Heart left ventricle (tissue), 16 donors: ENCODE measurements around the gene FIBP. TPM values are rescaled to one million over a fixed set of nuclear protein-coding genes. Genes with fewer than 3 reads are reported as not detected.
A peak's percentile ranks its signal among the peaks of the same experiment; 100 is the strongest.

Source experiments
- ATAC-seq, 4 donors: fragments of 200-7000 bp; cut with Tn5 transposase; one replicate each; pipeline ENCODE4 v1.9.1; 2020 to 2022; ENCODE audit warnings: moderate library complexity in 4 of 4, mild to moderate bottlenecking in 3 of 4, moderate number of reproducible peaks in 1 of 4
- DNase-seq, 5 donors: peaks; one replicate each; pipeline ENCODE4 v3.0.0-alpha.2; 2020
- H3K27ac ChIP-seq, 12 donors: fragments of 200-600 bp; sonication (generic) in 4 of 12; one replicate each; pipeline versions ENCODE4 v1.5.0 to v1.8.0; 2016 to 2022; ENCODE audit warnings: mild to moderate bottlenecking in 2 of 12
- H3K27me3 ChIP-seq, 9 donors: fragments of 200-600 bp; sonication (generic) in 2 of 9; one replicate each; pipeline versions ENCODE4 v1.5.1 to v1.8.0; 2016 to 2022; ENCODE audit warnings: mild to moderate bottlenecking in 3 of 9
- H3K36me3 ChIP-seq, 9 donors: fragments of 200-600 bp; sonication (generic) in 2 of 9; one replicate each; pipeline versions ENCODE4 v1.5.0 to v1.8.0; 2018 to 2022; ENCODE audit warnings: mild to moderate bottlenecking in 2 of 9
- H3K4me1 ChIP-seq, 12 donors: fragments of 200-600 bp; sonication (generic) in 4 of 12; one replicate each; pipeline versions ENCODE4 v1.5.0 to v1.8.0; 2016 to 2022; ENCODE audit warnings: mild to moderate bottlenecking in 3 of 12
- H3K4me3 ChIP-seq, 12 donors: fragments of 200-600 bp; sonication (generic) in 4 of 12; one replicate each; pipeline versions ENCODE4 v1.5.0 to v1.8.0; 2017 to 2022; ENCODE audit warnings: mild to moderate bottlenecking in 9 of 12, moderate library complexity in 4 of 12
- H3K9me3 ChIP-seq, 12 donors: fragments of 200-600 bp; sonication (generic) in 4 of 12; one replicate each; pipeline versions ENCODE4 v1.5.0 to v1.8.0; 2016 to 2022; ENCODE audit warnings: mild to moderate bottlenecking in 1 of 12
- POLR2A ChIP-seq, 2 donors: fragments of 450-650 bp; IDR thresholded peaks; one replicate each; pipeline ENCODE4 v1.6.1; 2017; ENCODE audit warnings: antibody characterized with exemption in 2 of 2, mild to moderate bottlenecking in 2 of 2, moderate library complexity in 2 of 2
- WGBS, 4 donors: extraction: QIAGEN DNeasy Blood & Tissue Kit in 2 of 4; methylation state at CpG; one replicate each; pipeline versions ENCODE4 v1.1.5 to v1.1.7; 2013 to 2018; 5-methylcytosine and 5-hydroxymethylcytosine counted together
- intact Hi-C, 10 donors: fragments of 100-400 bp; cut with DNase I; formaldehyde crosslinking; loops; one replicate each; pipeline versions ENCODE4 v1.11.1 to v1.14.2; 2022
- polyA plus RNA-seq, 2 donors: library from polyadenylated mRNA; stranded (reverse); fragments of 200-250 nt; gene quantifications; one replicate each; pipeline ENCODE4 v1.2.3, GENCODE V29; 2013
- total RNA-seq, 9 donors: library from RNA; depleted of rRNA in 2 of 9; stranded (reverse); fragments of >200 nt in 2 of 9; fragmentation: NEBNext Ultra II Directional in 3 of 9; extraction: Animal tissue kit (Norgen Biotek cat#: 25700) in 3 of 9; gene quantifications; one replicate each; pipeline versions ENCODE4 v1.1.0 to v1.2.4, GENCODE V29; 2016 to 2023
- TF ChIP-seq, protein P1 (sequence below), 12 donors: fragments of 200-600 bp; sonication (generic) in 4 of 12; IDR thresholded peaks; one replicate each; pipeline versions ENCODE4 v1.5.0 to v1.8.0; 2018 to 2022; ENCODE audit warnings: antibody characterized with exemption in 12 of 12, mild to moderate bottlenecking in 5 of 12
- donor health status: ischemic (EF 13 %, LVEDD 7.1; RV severe dilation, severe dysfunction).
- donor health status: healthy with polysubstance abuse.
- donor health status: DM: no; HTN: yes; CAD: no.
- donor health status: DM: no; HTN: no; CAD: no.
- donor health status: ischemic (EF 25% LVEDD 6.9; RV normal size, moderate dysfunction).
- donor health status: ischemic (EF 25% LVEDD 5.7; RV mildly dilated, moderate dysfunction).
- donor health status: healthy.
- donor health status: DM: yes; HTN: yes; CAD: no.
- donor health status: ischemic (EF 35%, LVEDD 5.7; RV mildly dilated, moderate dysfunction).
- donor health status: nonischemic (EF 11% LVEDD 7.7; RV severe dilation, severe dysfunction).
- donor health status: DM: yes; HTN: yes; CAD: no.
- donor health status: PGD.
- donor health status: ischemic (EF 29% LVEDD 5.4; RV normal size, mild dysfunction).
- donor health status: nonischemic (EF 23%, LVEDD 6.1; RV moderate dilation, normal function).

Gene FIBP
- total and polyA plus RNA-seq, 11 donors = 35.0 to 93.9 (median 57.3) TPM

DNA sequence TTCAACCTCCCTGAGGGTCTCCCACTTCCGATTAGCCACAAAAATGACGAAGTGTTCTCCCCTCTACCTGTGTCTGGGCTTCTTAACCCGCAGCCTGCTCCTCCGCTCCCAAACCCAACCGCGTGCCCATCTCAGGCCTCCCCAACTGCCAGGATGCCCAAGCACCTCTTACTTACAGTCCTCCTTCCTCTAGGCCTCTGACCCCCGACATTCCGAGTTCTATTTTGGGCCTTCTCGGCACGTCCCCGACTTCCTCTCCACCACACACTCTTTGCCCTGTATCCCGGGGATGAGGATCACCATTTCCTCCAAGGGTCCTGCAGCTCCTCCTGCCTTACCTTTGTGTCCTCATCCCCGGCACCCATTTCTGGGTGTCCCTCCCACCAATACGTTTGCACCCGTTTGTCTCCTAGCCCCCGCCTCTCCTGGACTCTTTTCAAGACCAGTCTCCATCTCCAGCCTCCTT, 28.4 kb downstream of the FIBP start:
- Histone ChIP-seq H3K27me3 (no peaks in the 10 kb centered on the region), H3K4me3 (peak overlapping the region; percentile 70 to 100 (median 82)), H3K27ac (peak overlapping the region; percentile 94 to 99 (median 98)), H3K36me3 (peaks cover 0 to 51% (median 48%) of the 10 kb centered on the region in 9 donors), H3K9me3 (no peaks in the 10 kb centered on the region), H3K4me1 (peaks cover 0 to 56% (median 32%) of the 10 kb centered on the region in 12 donors)
- 1 to 2% (median 1%) methylated on average over 16 of the region's 16 CpGs for WGBS, 4 donors
- intact Hi-C loops = loop anchor here in 6 of 10 donors (1.0 to 10.0 kb wide), 10 partner anchors 13 to 485 kb away; partner anchors contain the start of genes FIBP (in 4 of the 6), EFEMP2 (in 2 of the 6), B4GAT1 (in 1 of the 6) and BRMS1 (in 1 of the 6)
- DNase-seq = peak in 1 of 5 donors; percentile 55
- TF ChIP-seq, protein P1, sequence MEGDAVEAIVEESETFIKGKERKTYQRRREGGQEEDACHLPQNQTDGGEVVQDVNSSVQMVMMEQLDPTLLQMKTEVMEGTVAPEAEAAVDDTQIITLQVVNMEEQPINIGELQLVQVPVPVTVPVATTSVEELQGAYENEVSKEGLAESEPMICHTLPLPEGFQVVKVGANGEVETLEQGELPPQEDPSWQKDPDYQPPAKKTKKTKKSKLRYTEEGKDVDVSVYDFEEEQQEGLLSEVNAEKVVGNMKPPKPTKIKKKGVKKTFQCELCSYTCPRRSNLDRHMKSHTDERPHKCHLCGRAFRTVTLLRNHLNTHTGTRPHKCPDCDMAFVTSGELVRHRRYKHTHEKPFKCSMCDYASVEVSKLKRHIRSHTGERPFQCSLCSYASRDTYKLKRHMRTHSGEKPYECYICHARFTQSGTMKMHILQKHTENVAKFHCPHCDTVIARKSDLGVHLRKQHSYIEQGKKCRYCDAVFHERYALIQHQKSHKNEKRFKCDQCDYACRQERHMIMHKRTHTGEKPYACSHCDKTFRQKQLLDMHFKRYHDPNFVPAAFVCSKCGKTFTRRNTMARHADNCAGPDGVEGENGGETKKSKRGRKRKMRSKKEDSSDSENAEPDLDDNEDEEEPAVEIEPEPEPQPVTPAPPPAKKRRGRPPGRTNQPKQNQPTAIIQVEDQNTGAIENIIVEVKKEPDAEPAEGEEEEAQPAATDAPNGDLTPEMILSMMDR (IDR thresholded peaks at IDR 0.05) = no peak
- no peak for TF ChIP-seq POLR2A (IDR thresholded peaks at IDR 0.05)
- no peak for ATAC-seq

DNA sequence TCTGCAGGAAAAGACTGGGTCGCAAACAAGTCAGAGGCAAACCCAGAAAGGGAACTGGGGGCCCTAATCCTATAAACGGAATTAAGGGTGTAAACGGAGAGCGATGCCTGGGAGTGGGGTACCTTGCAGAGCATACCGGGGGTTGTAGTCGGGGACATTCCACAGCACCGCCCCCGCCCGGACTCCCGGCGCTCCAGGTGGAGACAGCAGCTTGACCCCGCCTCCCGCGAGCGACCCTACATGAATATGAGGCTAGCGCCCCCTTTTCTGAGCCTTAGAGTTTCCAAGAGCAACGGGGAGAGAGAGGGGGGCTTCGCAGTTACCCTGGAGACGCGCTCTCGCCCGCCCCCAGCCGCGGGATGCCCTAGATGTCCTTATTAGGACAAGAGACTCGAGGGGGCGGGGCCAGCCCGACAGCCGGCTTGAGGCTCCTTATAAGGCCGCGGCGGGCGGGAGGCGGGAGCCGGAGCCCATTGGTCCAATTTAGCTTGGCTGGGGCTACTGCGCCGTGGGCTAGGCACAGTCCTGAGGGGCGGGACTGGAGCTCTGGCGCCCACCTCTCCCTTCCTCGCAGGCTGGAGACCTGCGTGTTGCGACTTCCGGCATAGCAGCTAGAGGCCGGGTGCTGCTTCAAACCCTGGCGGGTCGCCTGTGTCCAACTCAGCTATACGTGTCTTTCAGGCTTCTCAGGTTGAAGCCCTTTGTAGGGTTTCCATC, 29.0 kb downstream of the FIBP start:
- peak; percentile 99 to 100 (median 99) for DNase-seq
- peak; percentile 82 to 98 for TF ChIP-seq POLR2A (IDR thresholded peaks at IDR 0.05)
- TF ChIP-seq, protein P1 (IDR thresholded peaks at IDR 0.05) = peak in 5 of 12 donors; percentile 7 to 42 (median 21)
- intact Hi-C loops = loop anchor here in 4 of 10 donors (1.0 to 10.0 kb wide), 6 partner anchors 14 to 406 kb away; partner anchors contain the start of genes EFEMP2 (in 2 of the 4), FIBP (in 2 of the 4), PCNX3 (in 1 of the 4) and RAB1B (in 1 of the 4)
- H3K9me3 ChIP-seq = no peaks in the 10 kb centered on the region
- H3K36me3 ChIP-seq = peaks cover 0 to 51% (median 48%) of the 10 kb centered on the region in 9 donors
- peak overlapping the region; percentile 74 to 100 (median 92) for H3K4me3 ChIP-seq
- peak; percentile 77 to 87 (median 83) for ATAC-seq
- H3K4me1 ChIP-seq = peaks cover 0 to 57% (median 32%) of the 10 kb centered on the region in 12 donors
- H3K27me3 ChIP-seq = no peaks in the 10 kb centered on the region
- peak overlapping the region; percentile 94 to 99 (median 98) for H3K27ac ChIP-seq
- WGBS, 4 donors = 0% methylated on average over 25 to 46 of the region's 46 CpGs

DNA sequence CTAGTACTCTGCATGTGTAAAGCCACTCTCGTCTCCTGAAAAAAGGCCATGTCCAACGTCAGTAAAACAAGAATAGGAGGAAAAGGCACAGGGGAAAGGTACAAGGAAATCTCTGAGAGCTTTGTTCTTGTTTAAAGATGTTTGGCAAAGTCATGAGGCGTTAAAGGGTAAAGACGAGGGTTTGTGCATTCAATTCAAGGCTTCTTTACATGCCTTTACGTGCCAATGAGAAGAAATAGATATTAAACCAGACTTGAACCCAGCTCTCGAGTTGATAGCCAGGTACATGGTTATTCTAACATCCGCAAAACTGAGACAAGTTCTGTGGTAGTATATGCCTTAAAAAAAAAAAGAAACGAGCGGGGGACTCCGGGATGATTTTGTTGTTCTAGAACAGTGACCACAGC, 29.6 kb downstream of the FIBP start:
- Histone ChIP-seq H3K27me3 (no peaks in the 10 kb centered on the region), H3K9me3 (no peaks in the 10 kb centered on the region), H3K27ac (peak overlapping the region; percentile 94 to 99 (median 98)), H3K36me3 (peaks cover 0 to 51% (median 48%) of the 10 kb centered on the region in 9 donors), H3K4me1 (peaks cover 0 to 57% (median 32%) of the 10 kb centered on the region in 12 donors), H3K4me3 (peak overlapping the region; percentile 32 to 100 (median 92))
- no peak for TF ChIP-seq POLR2A (IDR thresholded peaks at IDR 0.05)
- TF ChIP-seq, protein P1 (IDR thresholded peaks at IDR 0.05) = no peak
- no peak for ATAC-seq
- no peak for DNase-seq
- 0 to 1% (median 0%) methylated on average over 10 of the region's 10 CpGs for WGBS, 4 donors
- intact Hi-C loops = loop anchor here in 4 of 10 donors (1.0 to 10.0 kb wide), 6 partner anchors 14 to 406 kb away; partner anchors contain the start of genes FIBP (in 3 of the 4), EFEMP2 (in 2 of the 4), PCNX3 (in 1 of the 4) and RAB1B (in 1 of the 4)
